GM19463 (cell line): ENCODE measurements around the gene OTC.

Experiments
- ATAC-seq: cut with Tn5 transposase; IDR thresholded peaks from one replicate; pipeline ENCODE4 v1.9.1; 2021; ENCODE audit warnings: mild to moderate bottlenecking, moderate library complexity; ENCODE audit not compliant: unreplicated experiment

OTC gene

DNA sequence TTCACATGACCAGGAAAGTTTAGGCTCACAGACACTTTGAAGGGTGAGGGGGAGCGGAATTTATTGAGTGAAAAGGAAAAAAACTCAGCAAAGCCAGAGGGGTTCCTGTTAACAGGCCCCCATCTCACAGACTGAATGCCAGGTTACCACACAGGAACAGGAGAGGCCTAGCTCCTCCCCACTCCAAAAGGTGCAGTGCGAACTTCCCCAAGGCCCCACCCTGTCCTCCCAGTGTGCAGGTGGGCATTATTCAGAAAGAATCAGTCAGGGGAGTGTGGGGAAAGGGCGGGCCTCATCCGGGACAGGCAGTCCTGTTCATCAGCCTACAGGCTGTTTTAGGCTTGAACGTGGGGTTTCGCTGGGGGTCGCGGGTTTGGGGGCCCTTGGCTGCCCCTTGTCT, 4.0 kb downstream of the OTC start:
- ATAC-seq = no peak

DNA sequence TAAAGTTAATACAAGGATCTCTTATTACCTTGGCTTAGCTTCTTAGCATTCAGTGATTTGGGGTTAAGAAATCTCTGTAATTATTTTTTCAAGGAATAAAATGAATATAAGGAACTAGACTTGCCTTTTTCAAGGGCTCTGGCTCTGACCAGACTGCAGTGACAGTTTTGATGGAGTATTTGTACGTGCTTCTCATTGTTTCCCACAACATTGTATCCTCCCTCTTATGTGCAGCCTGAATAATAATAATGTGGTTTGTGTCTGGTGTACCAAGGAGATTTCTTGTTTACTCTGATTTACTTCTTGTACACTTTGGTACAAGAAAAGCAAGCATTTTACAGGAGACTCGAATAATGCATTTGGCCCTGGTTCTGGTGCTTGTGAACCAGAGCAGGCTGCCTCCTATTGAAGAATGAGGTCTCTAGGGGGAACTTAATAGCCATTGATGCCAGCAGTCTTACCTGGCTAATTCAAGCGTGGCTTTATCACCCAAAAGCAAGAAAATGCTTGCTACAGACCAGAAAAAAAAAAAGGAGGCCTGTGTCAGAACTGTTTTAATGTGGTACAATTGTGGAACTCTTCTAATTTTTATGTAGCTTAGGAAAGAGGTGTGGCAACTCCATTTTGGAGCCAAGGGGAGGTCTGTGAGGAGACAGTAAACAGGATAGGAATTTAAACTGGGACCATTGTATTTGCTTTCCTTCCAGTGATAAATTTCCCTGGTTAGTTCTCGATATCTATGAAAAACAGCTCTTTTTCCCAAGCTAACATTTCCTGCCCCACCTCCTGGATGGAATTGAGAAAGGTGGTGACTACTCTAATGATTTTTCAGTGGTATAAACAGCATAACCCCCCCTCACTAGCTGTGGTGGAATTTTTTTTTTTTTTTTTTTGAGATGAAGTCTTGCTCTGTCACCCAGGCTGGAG, 5.6 kb downstream of the OTC start:
- no peak for ATAC-seq

DNA sequence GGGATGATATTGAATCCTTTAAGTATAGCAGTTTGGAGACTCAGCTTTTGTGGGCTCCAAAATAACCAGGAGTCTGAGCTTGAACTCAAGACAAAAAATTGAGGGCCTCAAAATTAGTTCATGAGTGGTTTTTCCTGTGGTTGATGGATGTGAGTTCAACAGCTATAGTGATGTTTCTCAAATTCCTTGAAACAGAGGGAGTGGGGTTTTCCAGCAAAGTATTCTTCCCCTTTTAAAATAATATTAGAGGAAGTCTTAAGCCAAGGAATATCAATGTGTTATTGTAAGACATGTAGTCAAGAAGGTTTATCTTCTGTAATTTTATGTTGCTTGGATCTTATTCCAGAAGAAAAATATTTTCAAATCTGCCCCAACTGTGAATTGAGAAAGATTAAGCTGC, 10.6 kb downstream of the OTC start:
- no peak for ATAC-seq

DNA sequence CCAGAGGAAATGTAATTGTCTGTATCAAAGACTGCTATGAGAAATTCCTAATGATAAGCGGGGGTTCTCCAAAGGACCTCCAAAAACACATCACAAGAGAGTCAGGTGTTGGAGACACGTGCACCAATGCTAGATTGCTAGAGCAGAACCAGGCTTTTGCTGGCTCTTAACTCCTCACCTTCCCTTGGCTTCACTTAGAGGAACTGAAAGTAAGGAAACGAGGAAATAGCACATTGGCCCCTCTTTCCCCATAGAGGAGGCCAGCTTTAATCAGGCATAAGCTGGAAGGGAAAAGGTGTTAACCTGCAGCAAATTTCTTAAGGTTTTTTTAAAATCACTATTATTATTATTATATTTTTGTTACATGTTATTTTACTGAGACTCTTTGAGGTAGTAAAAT, 13.6 kb downstream of the OTC start:
- no peak for ATAC-seq

DNA sequence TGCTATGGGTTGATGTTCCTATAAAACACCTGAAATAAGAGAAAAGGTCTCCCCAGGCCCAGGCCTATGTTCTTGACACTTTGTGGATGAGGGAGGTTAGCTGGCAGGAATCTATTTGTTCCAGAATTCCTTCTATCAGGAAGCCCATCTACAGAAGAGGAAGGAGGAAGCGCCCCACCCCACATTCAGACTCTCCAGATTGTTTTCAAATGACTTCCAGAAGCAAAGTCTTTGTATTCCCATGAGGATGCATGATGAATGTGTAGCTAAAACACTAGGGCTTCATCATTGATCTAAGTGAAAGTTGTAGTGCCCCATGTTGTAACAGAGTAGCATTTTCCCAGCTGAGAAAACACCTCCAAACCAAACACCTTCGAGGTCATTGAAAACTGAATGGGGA, 16.4 kb downstream of the OTC start:
- ATAC-seq = no peak

DNA sequence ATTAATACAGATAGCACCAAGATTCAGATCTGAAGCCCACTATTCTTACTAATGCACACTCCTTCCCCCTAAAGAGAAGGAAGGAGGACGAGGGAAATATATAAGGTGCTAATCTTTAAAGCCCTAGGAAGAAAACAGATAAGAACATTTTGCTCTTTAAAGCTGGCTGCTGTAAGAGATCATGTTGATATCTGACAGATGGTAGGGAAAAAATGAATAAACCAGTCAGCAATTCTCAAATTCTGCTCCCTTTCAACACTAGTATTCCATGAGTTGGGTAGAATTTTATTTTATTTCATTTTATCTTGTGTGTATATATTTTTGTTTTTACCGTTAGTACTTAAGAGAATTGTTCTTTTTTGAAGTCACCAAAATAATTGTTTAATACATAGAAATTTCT, 19.2 kb downstream of the OTC start:
- ATAC-seq = no peak

DNA sequence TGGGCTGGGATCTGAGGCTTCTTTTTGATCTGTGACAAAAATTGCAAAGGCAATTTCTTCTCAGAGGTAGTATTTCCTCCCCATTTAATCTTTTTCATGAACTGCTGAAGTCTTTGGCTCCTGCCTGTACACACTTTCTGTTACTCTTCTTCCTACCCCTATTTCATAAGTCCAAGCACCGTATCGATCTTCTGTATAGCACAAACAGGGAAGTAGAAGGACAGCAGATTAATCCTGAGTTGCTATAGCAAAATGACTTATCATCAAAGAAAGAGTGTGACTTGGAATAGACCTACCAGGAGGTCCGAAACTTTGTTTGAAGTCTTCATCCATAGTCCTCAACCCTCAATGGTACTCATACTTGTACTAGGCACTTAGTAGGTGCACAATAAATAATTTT, 22.0 kb downstream of the OTC start:
- no peak for ATAC-seq

DNA sequence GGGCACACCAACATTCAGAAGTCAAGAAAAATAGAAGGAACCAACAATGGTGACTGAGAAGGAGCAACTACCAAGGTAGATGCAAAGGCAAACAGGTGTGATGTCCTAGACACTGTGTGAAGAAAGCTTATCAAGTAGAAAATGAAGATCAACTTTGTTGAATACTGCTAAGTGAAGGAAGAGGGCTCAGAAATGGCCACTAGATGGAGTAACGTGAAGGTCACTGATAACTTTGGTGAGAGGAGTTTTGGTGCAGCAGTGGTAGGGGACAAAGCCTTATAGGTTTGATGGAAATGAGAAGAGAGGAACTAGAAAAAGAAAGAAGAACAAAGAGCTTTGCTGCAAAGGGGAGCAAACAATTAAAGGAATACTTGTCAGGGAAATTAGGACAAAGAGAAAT, 23.5 kb downstream of the OTC start:
- no peak for ATAC-seq

DNA sequence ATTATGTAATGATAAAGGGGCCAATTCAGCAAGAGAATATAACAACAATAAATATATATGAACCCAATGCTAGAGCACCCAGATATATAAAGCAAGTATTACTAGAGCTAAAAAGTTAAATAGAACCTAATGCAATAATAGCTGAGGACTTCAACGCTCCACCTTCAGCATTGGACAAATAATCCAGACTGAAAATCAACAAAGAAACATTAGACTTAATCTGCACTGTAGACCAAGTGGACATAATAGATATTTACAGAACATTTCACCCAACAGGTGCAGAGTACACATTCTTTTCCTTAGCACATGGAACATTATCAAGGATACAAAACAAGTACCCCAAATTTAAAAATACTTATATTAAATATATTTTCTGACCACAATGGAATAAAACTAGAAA, 24.3 kb downstream of the OTC start:
- ATAC-seq = no peak

DNA sequence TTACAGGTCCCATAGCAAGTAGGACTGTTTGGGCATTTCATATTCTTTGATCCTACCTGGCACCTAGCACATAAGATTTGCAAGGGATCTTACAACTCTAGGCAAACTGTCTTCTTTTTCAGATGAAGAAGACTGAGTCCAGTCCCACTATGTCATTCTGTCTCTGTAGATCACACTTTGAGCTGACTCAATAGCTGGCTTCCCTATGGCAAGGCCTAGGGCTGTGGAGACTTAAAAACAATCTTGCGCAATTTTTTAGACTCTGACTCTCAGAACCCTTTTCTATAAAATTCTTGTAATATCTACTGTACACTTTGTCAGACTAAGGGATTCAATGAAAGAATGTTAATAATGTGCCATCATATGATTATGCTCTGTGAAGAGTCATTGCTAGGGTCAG, 26.7 kb downstream of the OTC start:
- ATAC-seq = no peak

DNA sequence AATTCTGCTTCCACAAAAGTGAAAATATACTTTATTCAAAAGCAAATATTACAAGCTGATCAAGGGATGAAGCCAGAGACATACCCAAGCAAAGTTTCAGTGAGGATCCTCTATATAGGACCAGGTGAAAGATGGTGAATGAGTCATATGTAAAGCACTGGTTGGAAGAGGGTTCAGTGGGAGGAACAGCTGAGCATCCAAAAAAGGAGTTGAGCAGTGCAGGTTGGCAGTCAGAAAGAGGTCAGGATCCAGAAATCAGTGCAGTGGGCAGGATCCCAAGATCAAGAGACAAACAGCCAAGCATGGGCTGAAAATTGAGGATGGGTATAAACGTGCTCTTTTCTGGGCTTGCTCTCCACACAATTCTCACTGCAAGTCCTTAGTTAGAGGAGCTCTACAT, 30.3 kb downstream of the OTC start:
- no peak for ATAC-seq

DNA sequence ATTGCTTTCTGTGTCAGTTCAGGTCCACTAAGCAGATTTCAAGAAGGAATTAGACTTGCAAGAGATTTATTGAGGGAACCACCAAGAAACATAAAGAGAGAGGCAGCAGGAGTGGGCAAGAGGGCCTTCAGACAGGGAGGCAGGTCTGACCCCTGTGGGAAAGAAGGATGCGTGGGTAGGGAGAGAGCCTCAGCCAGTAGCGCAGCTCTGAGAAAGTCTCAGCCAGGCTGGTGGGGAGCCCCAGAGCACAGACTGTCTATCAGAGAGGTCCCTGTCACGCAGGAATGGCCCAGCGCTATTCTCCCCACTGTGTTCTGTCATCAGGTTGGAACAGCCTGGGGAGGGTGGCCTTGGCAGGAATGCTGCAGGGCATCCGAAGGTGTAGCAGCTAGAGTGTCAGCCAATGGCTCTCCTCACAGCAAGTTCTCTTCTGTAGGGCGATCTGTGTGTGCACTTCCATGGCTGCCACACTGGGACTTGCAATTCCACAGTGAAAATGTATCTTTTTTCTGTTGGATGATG, 48.0 kb downstream of the OTC start:
- ATAC-seq = no peak

DNA sequence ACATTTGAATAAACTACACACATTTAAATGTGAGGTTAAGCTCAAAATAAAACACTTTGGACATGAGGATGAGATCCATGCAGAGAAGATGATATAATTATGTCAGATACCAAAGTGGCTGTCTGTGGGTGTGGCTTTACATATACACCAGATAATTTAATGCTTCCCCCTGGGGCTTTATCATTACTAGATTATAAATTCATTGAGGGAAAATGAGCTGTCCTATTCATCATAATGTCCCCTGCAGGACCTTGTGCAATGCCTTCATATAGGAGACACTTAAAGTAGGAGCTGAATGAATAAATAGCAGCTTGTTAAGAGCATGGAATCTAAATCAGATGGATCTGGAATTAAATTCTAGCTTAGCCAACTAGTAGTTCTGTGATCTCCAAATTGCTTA, 49.7 kb downstream of the OTC start:
- no peak for ATAC-seq

DNA sequence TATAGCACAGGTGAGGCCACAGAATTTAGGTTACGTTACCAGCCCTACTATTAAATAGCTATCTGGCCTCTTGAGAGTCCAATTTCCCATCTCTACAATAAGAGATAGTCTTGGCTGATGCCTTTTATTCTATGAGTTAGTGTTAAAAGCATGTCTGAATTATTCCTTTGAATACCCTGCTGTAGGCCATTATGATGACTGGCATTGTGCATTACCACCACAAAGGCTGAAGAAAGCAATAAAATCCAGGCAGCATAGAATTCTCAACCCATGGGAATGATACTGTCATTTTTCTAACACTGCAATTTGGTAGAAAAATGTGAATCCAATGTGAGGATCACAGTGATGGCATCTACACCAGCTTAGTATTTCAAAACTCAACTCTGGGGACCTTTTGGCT, 51.4 kb downstream of the OTC start:
- no peak for ATAC-seq

DNA sequence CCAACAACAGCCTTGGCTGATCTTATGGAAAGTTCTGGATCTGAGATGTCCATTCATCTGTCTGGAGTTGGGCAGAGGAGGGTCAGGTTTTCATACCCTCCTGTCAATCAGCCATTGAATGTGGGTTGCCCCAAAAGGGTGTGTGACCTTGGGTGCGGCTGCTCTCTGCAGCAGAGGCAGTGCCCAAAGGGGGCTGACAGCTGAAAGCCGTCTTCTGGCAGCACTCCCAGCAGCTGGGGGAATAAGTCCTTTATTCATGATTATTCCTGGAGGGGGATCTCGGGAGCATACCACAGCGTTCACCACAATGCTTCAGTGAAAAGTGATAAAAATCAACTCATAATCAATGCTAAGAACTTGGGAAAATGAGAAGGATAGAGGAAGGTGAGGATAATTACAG, 54.7 kb downstream of the OTC start:
- ATAC-seq = no peak

DNA sequence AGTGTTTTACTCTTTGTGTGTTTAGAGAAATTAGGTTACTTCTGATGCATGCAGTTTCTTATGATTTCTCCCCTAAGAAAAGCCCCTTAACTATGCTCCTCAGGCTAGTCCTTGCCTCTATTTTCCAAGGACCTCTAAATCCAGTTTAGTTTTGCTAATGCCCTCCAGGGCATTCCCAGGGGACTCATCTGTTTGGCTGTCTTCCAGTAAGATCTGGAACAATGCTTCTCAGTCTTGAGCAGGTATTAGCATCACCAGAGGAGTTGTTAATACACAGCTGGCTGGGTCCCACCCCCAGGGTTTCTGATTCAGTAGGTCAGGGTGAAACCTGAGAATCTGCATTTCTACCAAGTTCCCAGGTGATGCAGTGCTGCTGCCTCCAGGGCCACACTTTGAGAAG, 56.9 kb downstream of the OTC start:
- ATAC-seq = no peak

DNA sequence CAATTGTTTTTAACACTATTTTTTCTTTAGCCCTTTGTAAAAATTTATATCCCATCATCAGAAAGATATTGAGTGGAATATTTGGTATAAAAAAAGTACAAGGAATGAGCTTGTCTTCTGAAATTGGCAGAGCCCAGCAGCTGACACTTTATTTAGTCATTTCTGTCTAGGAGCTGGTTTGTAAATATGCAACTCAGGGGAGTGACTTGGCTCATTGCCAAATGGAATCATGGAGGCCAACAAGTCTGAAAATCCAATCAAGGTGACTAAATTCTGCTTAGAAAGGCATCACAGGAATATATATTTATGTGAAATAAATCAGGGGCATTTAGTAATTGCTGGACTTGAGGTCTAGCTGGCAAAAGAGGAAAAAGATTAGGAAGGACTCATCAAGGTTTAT, 74.4 kb downstream of the OTC start:
- ATAC-seq = no peak

DNA sequence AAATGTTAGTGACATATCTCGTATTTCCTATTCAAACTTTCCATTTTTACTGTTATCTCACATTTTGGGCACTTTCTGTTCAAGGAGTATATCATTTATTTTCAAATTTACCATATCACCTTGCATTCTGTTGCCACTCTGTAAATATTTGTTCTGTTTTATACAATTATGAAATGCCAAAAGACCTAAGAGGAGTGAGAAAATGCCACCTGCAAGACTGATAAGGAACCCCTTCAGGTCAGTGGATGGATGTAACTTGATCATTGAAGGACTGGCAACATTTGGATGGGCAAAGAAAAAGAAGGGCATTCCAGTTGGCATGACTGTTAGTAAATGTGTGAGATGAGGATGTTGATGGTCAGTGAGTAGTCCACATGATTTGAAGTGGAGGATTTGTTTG, 79.1 kb downstream of the OTC start:
- no peak for ATAC-seq

DNA sequence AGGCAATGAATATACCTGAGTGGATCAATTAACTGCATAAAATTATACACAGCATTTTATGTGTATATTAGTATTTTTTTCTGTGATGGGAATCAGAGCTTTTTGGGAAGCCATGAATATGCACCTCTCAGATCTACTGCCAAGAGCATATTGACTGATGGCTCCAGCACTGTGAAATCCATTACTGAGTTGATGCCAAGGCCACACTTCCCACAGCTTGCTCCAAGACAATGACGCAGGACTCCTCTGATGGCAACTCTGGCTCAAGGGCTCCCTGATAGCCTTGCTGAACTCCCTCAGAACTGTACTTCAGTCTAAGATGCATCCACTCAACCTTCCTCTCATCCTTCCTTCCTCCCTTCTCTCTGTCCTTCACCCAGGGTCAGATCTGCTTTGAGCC, 82.7 kb downstream of the OTC start:
- ATAC-seq = no peak

DNA sequence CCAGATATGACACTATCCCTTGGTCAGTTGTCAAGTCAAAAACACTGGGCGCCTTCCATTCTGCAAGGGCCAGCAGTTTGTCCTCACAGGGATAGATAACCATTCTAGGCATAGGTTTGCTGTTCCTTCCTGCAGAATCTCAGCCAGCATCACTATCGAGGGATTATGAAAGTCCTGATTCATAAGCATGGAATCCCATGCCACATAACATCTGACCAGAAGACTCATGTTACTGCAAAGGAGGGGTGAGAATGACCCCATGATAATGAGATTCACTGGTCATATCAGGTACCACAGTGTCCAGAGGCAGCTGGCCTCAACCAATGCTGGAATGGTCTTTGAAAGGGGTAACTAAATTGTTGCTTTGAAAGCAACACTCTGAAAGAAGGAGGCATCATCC, 84.7 kb downstream of the OTC start:
- ATAC-seq = no peak

DNA sequence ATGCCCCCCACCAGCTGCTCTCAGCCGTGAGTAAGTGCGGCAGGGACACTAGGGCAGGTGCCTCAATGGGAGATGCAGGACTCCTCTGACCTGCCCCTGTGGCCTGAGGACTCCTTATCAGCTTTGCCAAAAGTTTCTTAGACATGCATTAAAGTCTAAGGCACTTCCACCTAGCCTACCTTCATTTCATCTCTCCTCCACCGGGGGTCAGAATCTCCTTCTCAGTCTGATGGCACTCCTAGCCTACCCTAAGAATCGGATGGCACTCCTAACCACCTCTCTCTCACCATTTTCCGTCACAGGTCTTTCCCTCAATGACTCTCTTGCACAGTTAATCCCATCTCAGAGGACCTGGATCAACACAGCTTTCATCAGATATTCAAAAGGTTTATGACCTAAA, 85.9 kb downstream of the OTC start:
- no peak for ATAC-seq

DNA sequence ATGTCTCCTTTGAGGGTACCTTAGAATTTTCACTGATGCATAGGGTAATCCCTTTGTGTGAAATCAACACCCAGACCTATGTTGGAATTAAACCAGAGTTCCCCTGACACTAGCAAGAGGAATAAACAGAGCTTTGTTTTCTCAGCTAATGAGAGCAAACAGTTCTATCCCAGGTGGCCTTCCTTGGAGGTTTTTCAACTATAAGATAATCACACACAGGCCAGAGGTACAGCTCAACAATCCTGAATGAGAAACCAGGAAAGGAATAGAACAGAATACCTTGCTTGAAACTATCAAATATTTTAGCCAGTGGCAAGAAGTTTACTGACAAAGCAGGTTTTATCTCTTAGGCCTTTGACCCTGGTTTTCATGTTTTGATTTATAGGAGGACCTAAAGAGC, 100.2 kb downstream of the OTC start:
- no peak for ATAC-seq

DNA sequence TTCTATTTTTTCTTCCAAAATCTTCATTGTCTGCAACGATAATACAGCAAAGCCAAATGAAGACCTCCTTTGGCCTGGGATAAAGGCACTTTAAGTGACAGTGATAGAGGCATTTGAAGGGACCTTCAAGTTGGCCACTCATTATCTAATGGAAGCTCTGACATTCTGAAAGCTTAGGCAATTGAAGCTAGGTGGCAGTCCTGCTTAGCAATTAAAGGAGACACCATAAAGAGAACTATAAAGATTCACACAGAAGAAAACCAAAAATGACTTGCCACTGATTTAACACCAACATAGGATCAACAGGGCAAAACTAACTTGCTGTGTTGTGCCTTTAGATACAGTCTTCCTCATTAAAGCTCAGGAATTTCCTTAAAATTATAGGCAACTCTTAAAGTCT, 105.7 kb downstream of the OTC start:
- ATAC-seq = no peak
